NCI-H2196 treated with DMSO at 0.1 percent for 48 hours (cell line): ENCODE results near the gene SPECC1.

Experiments used
- DNase-seq: peaks from one replicate; lab custom pipeline; 2025; ENCODE audit not compliant: unreplicated experiment; lab: John Stamatoyannopoulos, UW

Gene SPECC1

GRCh38 chr17:20266806-20267458 lies 257.8 kb downstream of the SPECC1 start:
- DNase-seq = no peak

GRCh38 chr17:20267459-20267842 lies 258.3 kb downstream of the SPECC1 start:
- DNase-seq = no peak

GRCh38 chr17:20270369-20270768 lies 261.2 kb downstream of the SPECC1 start:
- DNase-seq = no peak

- no peak for DNase-seq
Observed at GRCh38 chr17:20271011-20271610, 262.0 kb downstream of the SPECC1 start.

- DNase-seq = no peak
Observed at GRCh38 chr17:20273741-20274500, 264.8 kb downstream of the SPECC1 start.

GRCh38 chr17:20275653-20276052 lies 266.5 kb downstream of the SPECC1 start:
- no peak for DNase-seq

- DNase-seq = no peak
Observed at GRCh38 chr17:20276421-20276820, 267.3 kb downstream of the SPECC1 start.

- no peak for DNase-seq
Observed at GRCh38 chr17:20278805-20279204, 269.6 kb downstream of the SPECC1 start.

- no peak for DNase-seq
Observed at GRCh38 chr17:20279631-20280030, 270.5 kb downstream of the SPECC1 start.

GRCh38 chr17:20280051-20280450 lies 270.9 kb downstream of the SPECC1 start:
- no peak for DNase-seq

- no peak for DNase-seq
Observed at GRCh38 chr17:20280851-20281250, 271.7 kb downstream of the SPECC1 start.

- DNase-seq = no peak
Observed at GRCh38 chr17:20281860-20282259, 272.7 kb downstream of the SPECC1 start.

- no peak for DNase-seq
Observed at GRCh38 chr17:20282526-20283308, 273.6 kb downstream of the SPECC1 start.

- no peak for DNase-seq
Observed at GRCh38 chr17:20284022-20284421, 274.9 kb downstream of the SPECC1 start.

GRCh38 chr17:20284570-20285295 lies 275.6 kb downstream of the SPECC1 start:
- DNase-seq = no peak

- DNase-seq = no peak
Observed at GRCh38 chr17:20289984-20290383, 280.8 kb downstream of the SPECC1 start.

- DNase-seq = no peak
Observed at GRCh38 chr17:20291853-20292252, 282.7 kb downstream of the SPECC1 start.

GRCh38 chr17:20293501-20293900 lies 284.3 kb downstream of the SPECC1 start:
- no peak for DNase-seq

- DNase-seq = no peak
Observed at GRCh38 chr17:20294120-20294519, 285.0 kb downstream of the SPECC1 start.

- DNase-seq = no peak
Observed at GRCh38 chr17:20299013-20299412, 289.9 kb downstream of the SPECC1 start.

GRCh38 chr17:20300436-20300934 lies 291.3 kb downstream of the SPECC1 start:
- no peak for DNase-seq
